ENCODE data around the gene TMEM178B.

The TMEM178B gene

DNA sequence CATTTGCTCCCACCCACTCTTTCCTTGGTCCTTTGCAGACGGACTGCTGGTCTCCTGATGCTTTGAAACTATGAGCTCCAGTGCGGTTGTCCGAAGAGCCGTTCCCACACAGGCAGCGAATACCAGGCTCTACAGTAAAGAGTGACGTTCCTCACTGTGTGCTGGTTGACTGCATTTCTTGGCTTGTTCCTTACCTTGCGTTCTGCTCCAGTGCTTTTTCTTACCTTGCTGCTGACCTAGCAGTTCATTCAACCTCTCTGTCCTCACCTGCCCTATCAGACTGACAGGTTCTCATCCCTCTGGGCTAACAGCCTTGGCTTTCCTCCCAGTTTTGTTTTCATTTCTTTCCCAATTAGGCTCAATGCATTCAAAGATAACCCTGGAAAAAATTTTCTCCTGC is 214.8 kb downstream of the TMEM178B start:
- TF ChIP-seq, protein P1, sequence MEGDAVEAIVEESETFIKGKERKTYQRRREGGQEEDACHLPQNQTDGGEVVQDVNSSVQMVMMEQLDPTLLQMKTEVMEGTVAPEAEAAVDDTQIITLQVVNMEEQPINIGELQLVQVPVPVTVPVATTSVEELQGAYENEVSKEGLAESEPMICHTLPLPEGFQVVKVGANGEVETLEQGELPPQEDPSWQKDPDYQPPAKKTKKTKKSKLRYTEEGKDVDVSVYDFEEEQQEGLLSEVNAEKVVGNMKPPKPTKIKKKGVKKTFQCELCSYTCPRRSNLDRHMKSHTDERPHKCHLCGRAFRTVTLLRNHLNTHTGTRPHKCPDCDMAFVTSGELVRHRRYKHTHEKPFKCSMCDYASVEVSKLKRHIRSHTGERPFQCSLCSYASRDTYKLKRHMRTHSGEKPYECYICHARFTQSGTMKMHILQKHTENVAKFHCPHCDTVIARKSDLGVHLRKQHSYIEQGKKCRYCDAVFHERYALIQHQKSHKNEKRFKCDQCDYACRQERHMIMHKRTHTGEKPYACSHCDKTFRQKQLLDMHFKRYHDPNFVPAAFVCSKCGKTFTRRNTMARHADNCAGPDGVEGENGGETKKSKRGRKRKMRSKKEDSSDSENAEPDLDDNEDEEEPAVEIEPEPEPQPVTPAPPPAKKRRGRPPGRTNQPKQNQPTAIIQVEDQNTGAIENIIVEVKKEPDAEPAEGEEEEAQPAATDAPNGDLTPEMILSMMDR (IDR thresholded peaks at IDR 0.05; ENCODE audit: low read length, missing control alignments) = no peak
- no peak for DNase-seq (ENCODE audit: low read depth)
- H3K4me3 ChIP-seq (replicated peaks; ENCODE audit: low read depth, low read length) = no peak overlapping the region

DNA sequence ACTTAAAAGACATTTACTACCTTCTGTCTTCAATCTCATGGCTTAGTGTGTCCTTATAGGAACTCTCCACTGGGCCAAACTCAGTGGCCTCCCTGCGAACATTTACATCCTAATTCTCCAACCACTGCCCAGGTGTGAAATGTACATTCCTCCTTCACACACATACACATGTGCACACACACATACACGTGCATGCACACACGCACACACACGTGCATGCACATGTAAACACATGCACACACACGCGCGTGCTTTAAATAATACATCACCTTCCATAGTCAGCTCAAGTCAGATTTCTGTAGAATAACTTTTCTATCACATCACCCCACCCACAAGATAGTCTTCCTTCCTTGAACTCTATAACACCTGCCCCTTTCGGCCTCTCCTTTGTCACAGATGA is 216.5 kb downstream of the TMEM178B start:
- DNase-seq (ENCODE audit: low read depth) = no peak
- TF ChIP-seq, protein P1 (IDR thresholded peaks at IDR 0.05; ENCODE audit: low read length, missing control alignments) = no peak

DNA sequence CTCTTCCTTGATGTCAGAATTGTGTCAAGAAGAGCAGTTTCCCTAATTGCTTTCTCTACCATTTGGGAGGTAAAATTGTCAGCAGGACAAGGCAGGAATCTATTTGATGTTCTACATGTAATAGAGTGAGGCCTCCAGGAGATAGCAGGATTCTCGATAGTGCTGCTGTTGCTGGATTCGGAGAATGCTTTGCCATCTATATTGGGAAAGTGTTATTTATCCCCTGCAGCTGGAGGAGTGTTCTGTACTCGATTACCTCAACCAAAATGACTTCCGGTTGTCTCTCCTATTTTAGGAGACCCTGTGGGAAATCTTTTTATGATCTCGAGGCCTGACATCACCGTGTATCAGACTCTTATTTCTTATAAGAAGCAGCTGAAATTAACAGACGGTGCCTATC is 217.1 kb downstream of the TMEM178B start:
- DNase-seq (ENCODE audit: low read depth) = no peak
- no peak overlapping the region for H3K4me3 ChIP-seq (replicated peaks; ENCODE audit: low read depth, low read length)
- TF ChIP-seq, protein P1 (IDR thresholded peaks at IDR 0.05; ENCODE audit: low read length, missing control alignments) = no peak

More for the DNA sequence above, 216.5 kb downstream of the TMEM178B start:
- no peak overlapping the region for H3K4me3 ChIP-seq (replicated peaks; ENCODE audit: low read depth, low read length)

DNA sequence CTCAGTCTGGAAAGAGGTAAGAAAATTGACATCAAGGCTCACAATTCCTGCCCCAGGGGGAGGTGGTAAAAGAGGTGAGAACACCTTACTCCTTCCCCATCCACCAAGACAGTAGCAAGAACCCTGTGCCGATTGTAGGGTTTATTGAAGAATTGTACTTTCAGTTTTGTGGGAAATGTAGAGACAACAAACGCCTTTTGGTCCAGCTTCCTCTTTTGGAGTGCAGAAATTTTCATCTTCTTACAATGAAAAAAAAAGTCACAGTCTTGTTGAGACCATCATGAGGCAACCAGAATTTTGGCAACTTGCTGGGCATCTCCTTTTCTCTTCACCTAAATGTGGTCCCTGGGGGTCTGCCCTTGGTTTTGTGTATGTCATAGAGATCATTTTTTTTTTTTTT is 217.7 kb downstream of the TMEM178B start:
- TF ChIP-seq, protein P1 (IDR thresholded peaks at IDR 0.05; ENCODE audit: low read length, missing control alignments) = no peak
- no peak for DNase-seq (ENCODE audit: low read depth)
- H3K4me3 ChIP-seq (replicated peaks; ENCODE audit: low read depth, low read length) = no peak overlapping the region

DNA sequence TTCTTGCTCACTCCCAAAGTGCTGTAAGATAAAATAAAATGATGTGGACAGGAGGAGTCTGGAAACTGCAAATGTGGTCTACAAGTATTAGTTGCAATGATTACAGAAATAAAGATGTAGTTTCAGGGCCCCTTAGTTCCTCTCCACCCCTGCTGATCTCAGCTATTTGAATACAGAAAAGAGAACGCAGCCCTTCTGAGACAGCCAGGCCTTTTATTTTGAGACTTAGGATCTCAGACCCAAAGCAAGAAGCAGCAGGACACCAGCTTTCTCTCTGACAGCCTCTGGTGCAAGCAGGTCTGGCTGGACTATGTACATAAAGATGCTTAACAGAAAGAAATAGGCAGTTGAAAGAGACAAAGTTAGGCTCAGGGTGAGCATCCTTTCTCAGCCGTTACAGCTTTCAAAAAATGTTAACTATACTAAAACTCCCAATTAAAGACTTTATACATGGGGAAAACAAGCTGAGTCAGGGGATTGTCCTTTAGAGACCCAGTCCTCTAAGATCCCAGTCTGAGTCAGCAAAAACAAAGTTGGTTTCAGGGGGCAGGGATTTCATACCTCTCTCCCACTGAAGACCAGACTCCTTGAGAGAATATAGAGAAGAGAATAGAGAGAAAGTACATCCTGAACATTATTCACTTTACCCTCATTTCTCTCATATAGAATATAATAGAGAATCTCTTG is 220.4 kb downstream of the TMEM178B start:
- TF ChIP-seq, protein P1 (IDR thresholded peaks at IDR 0.05; ENCODE audit: low read length, missing control alignments) = no peak
- H3K4me3 ChIP-seq (replicated peaks; ENCODE audit: low read depth, low read length) = no peak overlapping the region
- no peak for DNase-seq (ENCODE audit: low read depth)

DNA sequence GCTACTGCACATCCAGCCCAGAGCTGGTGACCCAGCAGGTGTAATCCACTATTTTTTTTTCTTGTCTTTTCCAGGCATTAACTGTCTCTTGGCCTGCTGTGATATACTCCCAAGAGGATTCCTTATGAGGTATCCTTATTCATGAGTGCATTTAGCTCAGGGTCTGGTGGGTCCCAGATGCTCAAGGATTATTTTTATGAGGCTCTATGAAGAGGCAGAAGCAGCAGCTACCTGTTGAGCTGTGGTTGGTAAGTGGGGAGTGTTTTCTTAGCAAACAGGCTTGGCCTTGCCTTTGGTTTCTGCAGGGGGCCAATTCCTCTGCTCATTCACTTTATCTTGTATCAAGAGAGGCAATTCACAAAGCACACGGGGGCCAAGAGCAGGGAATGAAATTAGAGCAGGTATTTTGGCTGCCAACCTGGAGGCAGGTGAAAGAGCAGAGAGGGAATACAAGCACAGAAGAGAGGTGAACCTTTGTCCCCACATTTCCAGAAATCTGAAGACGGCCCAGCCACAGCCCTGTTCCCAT is 221.6 kb downstream of the TMEM178B start:
- H3K4me3 ChIP-seq (replicated peaks; ENCODE audit: low read depth, low read length) = no peak overlapping the region
- TF ChIP-seq, protein P1 (IDR thresholded peaks at IDR 0.05; ENCODE audit: low read length, missing control alignments) = no peak
- no peak for DNase-seq (ENCODE audit: low read depth)

DNA sequence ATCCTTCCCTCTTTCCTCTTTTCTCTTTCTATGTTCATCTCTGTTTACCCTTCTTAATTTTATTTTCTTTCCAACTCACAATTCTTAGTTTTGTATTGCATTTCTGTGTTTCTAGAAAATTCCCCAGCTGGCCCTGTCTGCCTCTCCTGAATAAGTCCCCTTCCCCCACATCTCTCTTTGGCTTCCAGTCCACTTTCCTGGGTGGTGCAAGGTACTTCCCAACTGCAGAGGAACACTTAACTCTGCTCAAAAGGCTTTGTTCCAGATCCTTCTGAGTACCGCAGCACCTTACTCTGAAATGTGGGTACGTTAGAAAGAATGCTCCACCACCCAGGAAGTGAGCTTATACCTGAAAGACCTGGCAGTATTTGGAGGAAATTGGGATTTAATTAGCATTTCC is 227.0 kb downstream of the TMEM178B start:
- TF ChIP-seq, protein P1 (IDR thresholded peaks at IDR 0.05; ENCODE audit: low read length, missing control alignments) = no peak
- DNase-seq (ENCODE audit: low read depth) = no peak
- H3K4me3 ChIP-seq (replicated peaks; ENCODE audit: low read depth, low read length) = no peak overlapping the region
